WTC11 (cell line): ENCODE measurements around the gene NT5DC1. TPM values are rescaled to one million over a fixed set of nuclear protein-coding genes. Genes with fewer than 3 reads are reported as not detected.

Experiments
- ATAC-seq: fragments of 200-7000 bp; cut with Tn5 transposase; 2 replicates; pipeline ENCODE4 v1.10.0; 2021; ENCODE audit warnings: mild to moderate bottlenecking, moderate library complexity
- CTCF ChIA-PET: fragments of 300-600 bp; sonication (Branson Sonifier 250); formaldehyde crosslinking; loops from one replicate; lab custom pipeline; 2021; ENCODE audit warnings: antibody characterized with exemption; lab: Charles Lee
- POLR2A ChIA-PET: fragments of 350-600 bp; sonication (Branson Sonifier 250); formaldehyde crosslinking; loops from one replicate; lab custom pipeline; 2021; ENCODE audit warnings: antibody characterized with exemption; lab: Charles Lee
- DNase-seq: peaks from one replicate; pipeline ENCODE4 v3.0.0; 2021; ENCODE audit warnings: low spot score
- H3K27ac Mint-ChIP-seq: 2 replicates; pipeline ENCODE4 v1.8.0; 2021; ENCODE audit warnings: mixed read lengths
- H3K27me3 Mint-ChIP-seq: 2 replicates; pipeline ENCODE4 v1.8.0; 2021; ENCODE audit warnings: low read depth, mild to moderate bottlenecking, moderate library complexity, mixed read lengths
- H3K36me3 Mint-ChIP-seq: 2 replicates; pipeline ENCODE4 v1.8.0; 2021; ENCODE audit warnings: mixed read lengths
- H3K4me1 Mint-ChIP-seq: 2 replicates; pipeline ENCODE4 v1.8.0; 2022; ENCODE audit warnings: mixed read lengths
- H3K4me3 Mint-ChIP-seq: 2 replicates; pipeline ENCODE4 v1.8.0; 2021; ENCODE audit warnings: mild to moderate bottlenecking, moderate library complexity, mixed read lengths
- H3K9me3 Mint-ChIP-seq: 2 replicates; pipeline ENCODE4 v1.8.0; 2021; ENCODE audit warnings: mixed read lengths
- AR ChIP-seq: fragments of 250-450 bp; sonication (Bioruptor Pico); IDR thresholded peaks from 2 replicates; pipeline ENCODE4 v1.9.0; 2021; ENCODE audit warnings: mild to moderate bottlenecking
- CBFB ChIP-seq: sonication (generic); formaldehyde crosslinking; IDR thresholded peaks from 2 replicates; pipeline ENCODE4 v1.8.1; 2022; ENCODE audit warnings: mild to moderate bottlenecking, low read depth, missing genetic modification reagents
- CREB1 ChIP-seq: sonication (generic); formaldehyde crosslinking; IDR thresholded peaks from 2 replicates; pipeline ENCODE4 v1.8.0; 2023; ENCODE audit warnings: mild to moderate bottlenecking, missing genetic modification reagents
- CTCF ChIP-seq: fragments of 200-600 bp; IDR thresholded peaks from 2 replicates; pipeline ENCODE4 v1.8.0; 2022; ENCODE audit warnings: antibody characterized with exemption
- E2F5 ChIP-seq: sonication (generic); formaldehyde crosslinking; IDR thresholded peaks from 2 replicates; pipeline ENCODE4 v1.8.1; 2022; ENCODE audit warnings: mild to moderate bottlenecking, moderate library complexity, missing genetic modification reagents
- ELF4 ChIP-seq: sonication (generic); formaldehyde crosslinking; IDR thresholded peaks from 2 replicates; pipeline ENCODE4 v1.8.1; 2022; ENCODE audit warnings: low read depth, mild to moderate bottlenecking, moderate library complexity, missing genetic modification reagents
- FOXP1 ChIP-seq: sonication (generic); formaldehyde crosslinking; IDR thresholded peaks from 2 replicates; pipeline ENCODE4 v1.8.0; 2022; ENCODE audit warnings: missing genetic modification reagents, mild to moderate bottlenecking, moderate library complexity, borderline replicate concordance
- GTF2I ChIP-seq: fragments of 250-450 bp; sonication (Bioruptor Pico); conservative IDR thresholded peaks from 2 replicates; pipeline ENCODE4 v1.4.0; 2021; ENCODE audit warnings: mild to moderate bottlenecking
- IRF2 ChIP-seq: sonication (generic); formaldehyde crosslinking; IDR thresholded peaks from 2 replicates; pipeline ENCODE4 v1.8.0; 2022; ENCODE audit warnings: low read depth, missing genetic modification reagents, borderline replicate concordance
- MAX ChIP-seq: sonication (generic); formaldehyde crosslinking; IDR thresholded peaks from 2 replicates; pipeline ENCODE4 v1.8.0; 2022; ENCODE audit warnings: mild to moderate bottlenecking, missing genetic modification reagents
- MLX ChIP-seq: sonication (generic); formaldehyde crosslinking; IDR thresholded peaks from 2 replicates; pipeline ENCODE4 v1.8.1; 2023; ENCODE audit warnings: mild to moderate bottlenecking, missing genetic modification reagents, moderate library complexity
- MXD4 ChIP-seq: fragments of 250-450 bp; sonication (Bioruptor Pico); IDR thresholded peaks from 2 replicates; pipeline ENCODE4 v1.8.0; 2021; ENCODE audit warnings: mild to moderate bottlenecking, moderate library complexity, borderline replicate concordance
- NFE2L1 ChIP-seq: sonication (generic); formaldehyde crosslinking; IDR thresholded peaks from 2 replicates; pipeline ENCODE4 v1.8.1; 2023; ENCODE audit warnings: missing genetic modification reagents
- NFYB ChIP-seq: sonication (generic); formaldehyde crosslinking; conservative IDR thresholded peaks from 2 replicates; pipeline ENCODE4 v1.8.0; 2022; ENCODE audit warnings: low read depth, missing genetic modification reagents
- NR1H2 ChIP-seq: sonication (generic); formaldehyde crosslinking; IDR thresholded peaks from 2 replicates; pipeline ENCODE4 v1.9.0; 2021; ENCODE audit warnings: mild to moderate bottlenecking, moderate library complexity, missing genetic modification reagents
- SMAD4 ChIP-seq: sonication (generic); formaldehyde crosslinking; IDR thresholded peaks from 2 replicates; pipeline ENCODE4 v1.8.0; 2022; ENCODE audit warnings: mild to moderate bottlenecking, missing genetic modification reagents
- STAT6 ChIP-seq: sonication (generic); formaldehyde crosslinking; conservative IDR thresholded peaks from 2 replicates; pipeline ENCODE4 v1.8.1; 2023; ENCODE audit warnings: mild to moderate bottlenecking, low read depth, missing genetic modification reagents, moderate library complexity
- TCF7 ChIP-seq: sonication (generic); formaldehyde crosslinking; IDR thresholded peaks from 2 replicates; pipeline ENCODE4 v1.8.0; 2022; ENCODE audit warnings: mild to moderate bottlenecking, low read depth, missing genetic modification reagents, moderate library complexity
- ZMAT4 ChIP-seq: fragments of 250-450 bp; sonication (Bioruptor Pico); IDR thresholded peaks from 2 replicates; pipeline ENCODE4 v1.9.0; 2021; ENCODE audit warnings: mild to moderate bottlenecking
- ZNF416 ChIP-seq: fragments of 250-450 bp; sonication (Bioruptor Pico); IDR thresholded peaks from 2 replicates; pipeline ENCODE4 v1.9.0; 2021; ENCODE audit warnings: mild to moderate bottlenecking, inconsistent platforms
- total RNA-seq: library from RNA; stranded (reverse); gene quantifications from 3 replicates; pipeline ENCODE4 v1.2.3, GENCODE V29; 2021
- TF ChIP-seq, protein P1 (sequence below): sonication (generic); formaldehyde crosslinking; IDR thresholded peaks from 2 replicates; pipeline ENCODE4 v1.8.1; 2022; ENCODE audit warnings: mild to moderate bottlenecking, missing genetic modification reagents, moderate library complexity, borderline replicate concordance
- TF ChIP-seq, protein P2 (sequence below): sonication (generic); formaldehyde crosslinking; IDR thresholded peaks from 2 replicates; pipeline ENCODE4 v1.8.1; 2022; ENCODE audit warnings: missing genetic modification reagents, borderline replicate concordance

NT5DC1 gene
- total RNA-seq, 1 experiment from 2014 or later: 67.9 TPM

- TF ChIP-seq, protein P1, sequence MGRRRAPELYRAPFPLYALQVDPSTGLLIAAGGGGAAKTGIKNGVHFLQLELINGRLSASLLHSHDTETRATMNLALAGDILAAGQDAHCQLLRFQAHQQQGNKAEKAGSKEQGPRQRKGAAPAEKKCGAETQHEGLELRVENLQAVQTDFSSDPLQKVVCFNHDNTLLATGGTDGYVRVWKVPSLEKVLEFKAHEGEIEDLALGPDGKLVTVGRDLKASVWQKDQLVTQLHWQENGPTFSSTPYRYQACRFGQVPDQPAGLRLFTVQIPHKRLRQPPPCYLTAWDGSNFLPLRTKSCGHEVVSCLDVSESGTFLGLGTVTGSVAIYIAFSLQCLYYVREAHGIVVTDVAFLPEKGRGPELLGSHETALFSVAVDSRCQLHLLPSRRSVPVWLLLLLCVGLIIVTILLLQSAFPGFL: no peak
- TF ChIP-seq NR1H2 (CRISPR knock-in tag) (no peak), ZNF416 (no peak), FOXP1 (no peak), NFE2L1 (CRISPR knock-in tag) (no peak), ELF4 (CRISPR knock-in tag) (no peak), STAT6 (no peak), MXD4 (no peak)
Measured at GRCh38 chr6:116136933-116137340, 36.3 kb downstream of the NT5DC1 start (continued).

GRCh38 chr6:116139917-116140316 lies 39.3 kb downstream of the NT5DC1 start:
- Mint-ChIP-seq H3K4me3 (no peak overlapping the region), H3K27ac (peak overlapping the region; percentile 14; the same call in 1 of the 2 replicates), H3K36me3 (no peaks in the 10 kb centered on the region), H3K4me1 (peaks cover 7% of the 10 kb centered on the region; the same call in 1 of the 2 replicates), H3K27me3 (no peaks in the 10 kb centered on the region), H3K9me3 (no peaks in the 10 kb centered on the region)
- DNase-seq (no peak), ATAC-seq (peak; percentile 95)
- ChIA-PET CTCF (no interaction called here), POLR2A (no interaction called here)
- TF ChIP-seq MXD4 (no peak), IRF2 (no peak), MLX (CRISPR knock-in tag) (no peak), NFYB (CRISPR knock-in tag) (no peak), GTF2I (CRISPR knock-in tag) (no peak), MAX (no peak), CREB1 (CRISPR knock-in tag) (no peak), TCF7 (CRISPR knock-in tag) (no peak), CTCF (no peak), CBFB (CRISPR knock-in tag) (no peak), E2F5 (CRISPR knock-in tag) (no peak), ZMAT4 (CRISPR knock-in tag) (no peak), SMAD4 (CRISPR knock-in tag) (no peak), AR (CRISPR knock-in tag) (no peak)
- TF ChIP-seq, protein P2, sequence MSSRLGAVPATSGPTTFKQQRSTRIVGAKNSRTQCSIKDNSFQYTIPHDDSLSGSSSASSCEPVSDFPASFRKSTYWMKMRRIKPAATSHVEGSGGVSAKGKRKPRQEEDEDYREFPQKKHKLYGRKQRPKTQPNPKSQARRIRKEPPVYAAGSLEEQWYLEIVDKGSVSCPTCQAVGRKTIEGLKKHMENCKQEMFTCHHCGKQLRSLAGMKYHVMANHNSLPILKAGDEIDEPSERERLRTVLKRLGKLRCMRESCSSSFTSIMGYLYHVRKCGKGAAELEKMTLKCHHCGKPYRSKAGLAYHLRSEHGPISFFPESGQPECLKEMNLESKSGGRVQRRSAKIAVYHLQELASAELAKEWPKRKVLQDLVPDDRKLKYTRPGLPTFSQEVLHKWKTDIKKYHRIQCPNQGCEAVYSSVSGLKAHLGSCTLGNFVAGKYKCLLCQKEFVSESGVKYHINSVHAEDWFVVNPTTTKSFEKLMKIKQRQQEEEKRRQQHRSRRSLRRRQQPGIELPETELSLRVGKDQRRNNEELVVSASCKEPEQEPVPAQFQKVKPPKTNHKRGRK (CRISPR knock-in tag): no peak
- TF ChIP-seq, protein P1: no peak
